NCI-H1105 (cell line): Measurements from ENCODE around the gene CDC42BPA.

Experiments used
- DNase-seq: peaks from one replicate; lab custom pipeline; 2025; lab: John Stamatoyannopoulos, UW

The CDC42BPA gene

DNA sequence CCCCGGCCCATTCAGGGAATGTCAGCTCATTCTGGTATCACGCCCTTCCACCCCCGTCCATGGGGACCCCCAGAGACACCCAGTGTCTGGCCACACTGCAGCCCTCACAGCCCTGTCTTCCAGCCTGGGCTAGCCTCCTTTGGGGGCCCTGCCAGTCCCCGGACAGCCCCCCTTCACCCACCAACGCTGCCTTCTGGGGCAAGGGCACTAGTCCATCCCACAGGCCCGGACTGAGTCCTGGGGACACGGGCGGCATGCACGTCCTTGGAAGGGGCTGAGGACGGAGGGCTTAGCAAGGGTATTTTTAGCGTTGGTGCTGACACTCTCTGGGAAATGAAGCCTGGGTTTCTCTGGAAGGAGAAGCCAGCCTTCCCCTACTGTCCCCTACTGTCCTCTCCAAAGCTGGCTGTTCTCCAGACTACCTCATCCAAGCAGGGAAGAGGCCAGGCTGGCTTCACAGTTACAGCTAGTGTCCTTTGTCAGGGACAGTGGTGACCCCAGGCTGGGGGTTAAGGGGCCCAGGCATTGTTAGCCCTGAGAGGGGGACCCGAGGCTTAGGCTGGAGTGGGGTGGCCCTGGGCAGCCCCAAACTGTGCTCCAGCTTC, 338.7 kb downstream of the CDC42BPA start:
- DNase-seq = no peak

- no peak for DNase-seq
Measured at GRCh38 chr1:226979115-226979516, 339.2 kb downstream of the CDC42BPA start.

- no peak for DNase-seq
Measured at GRCh38 chr1:226978432-226979114, 339.7 kb downstream of the CDC42BPA start.

DNA sequence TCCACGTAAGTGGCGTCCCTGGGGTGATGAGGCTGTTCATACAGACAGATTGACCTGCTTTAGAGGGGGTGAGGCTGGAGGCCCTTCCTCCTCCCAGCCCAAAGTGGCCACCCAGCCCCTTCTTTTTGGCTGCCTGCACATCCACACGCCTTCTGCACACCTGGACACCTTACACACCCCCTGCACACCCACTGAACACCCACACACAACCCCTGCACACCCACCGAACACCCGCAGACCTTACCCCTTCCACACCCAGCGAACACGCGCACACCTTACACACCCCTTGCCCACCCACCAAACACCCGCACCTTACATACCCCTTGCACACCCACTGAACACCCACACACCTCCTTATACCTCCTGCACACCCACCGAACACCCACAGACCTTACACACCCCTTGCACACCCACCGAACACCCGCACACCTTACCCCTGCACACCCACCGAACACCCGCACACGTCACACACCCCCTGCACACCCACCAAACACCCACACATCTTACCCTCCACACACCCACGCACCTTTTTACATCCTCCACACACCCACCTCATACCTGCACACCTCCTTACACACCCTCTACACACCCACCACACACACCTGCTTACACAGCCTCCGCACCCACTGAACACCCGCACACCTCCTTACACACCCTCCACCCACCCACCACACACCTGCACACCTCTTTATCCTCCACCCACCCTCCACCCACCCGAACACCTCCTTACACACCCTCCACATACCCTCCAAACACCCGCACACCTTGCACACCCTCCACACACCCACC, 340.5 kb downstream of the CDC42BPA start:
- DNase-seq = no peak

DNA sequence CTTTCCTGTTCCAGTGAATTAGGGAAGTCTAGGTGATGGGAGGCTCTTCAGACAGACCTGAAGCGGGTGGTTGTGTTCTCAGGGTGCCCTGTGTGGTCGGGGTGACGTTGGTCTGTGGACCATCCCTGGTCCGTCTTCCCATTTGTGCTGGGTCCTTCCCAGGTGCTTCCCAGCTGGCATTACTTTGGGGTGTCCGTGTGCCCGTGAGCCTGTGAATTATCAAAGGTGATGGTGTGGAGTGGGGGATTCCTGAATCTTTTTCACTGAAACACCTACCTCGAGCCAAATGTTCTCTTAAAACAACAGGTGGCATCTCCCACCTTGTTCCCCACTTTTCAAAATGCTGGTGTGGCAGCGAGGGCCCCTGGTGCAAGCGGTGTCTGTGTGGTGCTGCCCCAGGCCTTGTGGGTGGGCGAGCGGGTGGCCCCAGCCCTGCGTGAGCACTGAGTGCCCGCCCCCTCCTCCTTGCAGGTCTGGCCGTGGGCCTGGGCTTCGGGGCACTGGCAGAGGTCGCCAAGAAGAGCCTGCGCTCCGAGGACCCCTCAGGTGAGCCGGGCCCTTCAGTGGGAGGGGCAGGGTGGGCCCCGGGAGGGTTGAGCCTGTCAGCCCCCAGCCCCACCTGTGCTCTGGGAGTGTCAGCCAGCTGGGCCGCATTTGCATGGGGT, 341.2 kb downstream of the CDC42BPA start:
- DNase-seq = no peak

GRCh38 chr1:226976276-226976977, 341.9 kb downstream of the CDC42BPA start:
- DNase-seq = no peak

- peak; percentile 12 for DNase-seq
Measured at GRCh38 chr1:226975259-226976250, 342.7 kb downstream of the CDC42BPA start.

DNA sequence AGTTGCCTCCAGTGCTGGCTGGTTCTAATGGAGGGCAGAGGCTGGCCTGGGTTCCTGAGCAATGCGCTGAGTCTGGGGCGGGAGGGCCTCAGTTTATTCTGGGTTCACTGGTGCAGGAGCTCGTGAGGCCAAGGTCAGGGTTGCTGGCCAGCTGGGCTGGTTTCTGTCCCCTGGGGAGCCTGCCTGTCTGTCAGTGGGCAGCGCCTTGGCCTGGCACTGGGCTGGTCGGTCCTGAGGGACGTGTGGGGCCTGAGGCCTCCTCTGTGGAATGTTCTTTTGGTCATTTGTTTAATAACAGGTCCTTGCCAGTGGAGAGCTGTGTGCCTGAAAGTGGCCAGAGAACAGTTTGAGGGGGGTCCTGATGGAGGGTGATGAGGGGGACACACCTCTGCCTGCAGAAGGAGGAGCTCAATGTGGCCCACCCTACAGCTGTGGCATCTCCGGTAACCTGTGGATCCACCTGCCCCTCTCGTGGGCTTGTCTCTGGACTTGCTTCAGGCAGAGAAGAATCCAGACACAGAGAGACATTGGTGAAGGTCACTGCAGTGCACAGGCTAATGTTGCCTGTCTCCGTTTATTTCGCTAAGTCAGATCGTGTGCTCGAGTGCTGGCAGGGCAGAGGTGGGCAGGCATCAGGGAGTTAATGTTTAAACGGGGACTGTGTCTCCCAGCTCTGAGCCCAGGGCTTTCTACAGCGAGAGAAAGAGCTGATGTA, 343.6 kb downstream of the CDC42BPA start:
- no peak for DNase-seq

DNA sequence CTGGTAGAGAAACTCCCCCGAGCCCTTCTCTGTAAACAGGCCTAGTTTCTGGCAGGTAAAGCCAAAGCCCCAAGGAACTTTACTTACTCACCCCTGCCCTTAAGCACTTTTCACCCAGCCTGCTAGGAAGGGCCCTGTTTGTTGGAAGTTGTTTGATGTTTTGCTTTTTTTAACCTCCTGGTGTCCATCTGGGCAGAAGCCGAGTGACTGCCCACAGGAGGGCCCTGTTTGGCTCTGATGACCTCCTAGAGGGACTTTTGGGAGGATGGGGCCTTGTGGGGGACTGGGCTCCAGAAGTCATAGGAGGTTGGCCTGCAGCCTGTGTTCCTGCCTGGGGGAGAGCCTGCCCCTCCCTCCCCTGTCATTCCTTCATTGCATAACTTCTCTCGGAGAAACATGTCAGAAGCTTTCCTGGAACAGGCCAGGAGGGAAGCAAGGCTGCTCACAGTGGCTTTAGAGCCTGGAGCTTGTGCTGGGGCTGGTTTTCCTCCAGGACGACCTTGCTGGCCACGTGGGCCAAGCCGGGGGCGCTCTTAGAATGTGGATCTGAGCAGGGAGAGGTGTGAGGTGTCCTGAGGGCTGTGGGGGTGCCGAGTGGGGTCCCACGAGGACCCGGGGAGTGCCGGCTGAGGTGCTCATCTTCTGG, 344.3 kb downstream of the CDC42BPA start:
- DNase-seq = no peak

DNA sequence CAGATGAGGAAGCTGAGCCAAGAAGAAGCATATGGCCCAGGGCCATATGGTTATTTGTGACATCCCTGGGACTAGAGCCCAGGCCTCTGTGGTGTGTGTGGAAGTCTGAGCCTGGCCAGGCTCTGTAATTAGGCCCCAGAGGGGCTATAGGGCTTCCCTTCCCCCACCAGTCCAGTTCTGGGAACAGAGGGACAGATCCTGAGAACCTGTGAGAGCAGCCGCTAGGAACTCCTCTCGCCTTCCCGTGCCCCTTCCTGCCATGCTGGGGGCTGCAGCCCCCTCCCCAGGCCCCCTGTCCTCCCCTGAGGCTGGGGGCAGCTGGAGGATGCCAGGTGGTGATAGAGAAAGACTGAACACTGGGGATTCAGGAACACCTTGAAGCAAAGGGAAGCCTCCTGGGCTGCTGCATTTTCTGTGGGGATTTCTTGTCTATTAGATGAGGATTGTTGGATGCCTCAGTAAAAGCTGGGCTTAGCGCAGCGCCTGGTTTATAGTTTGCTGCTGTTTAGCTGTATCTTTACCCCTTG, 344.9 kb downstream of the CDC42BPA start:
- no peak for DNase-seq

GRCh38 chr1:226972931-226973330, 345.4 kb downstream of the CDC42BPA start:
- no peak for DNase-seq

GRCh38 chr1:226971765-226972164, 346.5 kb downstream of the CDC42BPA start:
- DNase-seq = no peak

- no peak for DNase-seq
Measured at GRCh38 chr1:226967665-226968064, 350.6 kb downstream of the CDC42BPA start.

DNA sequence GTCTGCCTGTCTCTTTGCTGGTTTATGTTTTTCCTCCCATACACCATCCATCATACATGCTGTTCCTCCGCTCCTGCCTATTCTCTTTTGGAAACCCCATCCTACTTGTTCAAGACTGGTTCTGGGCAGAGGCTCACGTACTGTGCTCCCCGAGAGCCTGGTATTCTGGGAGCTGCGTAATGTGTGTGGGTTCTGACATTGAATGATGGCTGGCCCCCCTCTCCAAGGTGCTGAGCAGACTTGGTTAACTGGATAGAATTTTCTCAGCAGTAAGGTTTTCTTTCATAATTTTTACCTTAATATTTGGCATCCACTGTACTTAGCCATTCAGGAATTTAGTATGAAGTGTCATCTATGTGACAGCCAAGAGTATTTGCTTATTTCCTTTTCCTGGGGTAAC, 351.6 kb downstream of the CDC42BPA start:
- no peak for DNase-seq

DNA sequence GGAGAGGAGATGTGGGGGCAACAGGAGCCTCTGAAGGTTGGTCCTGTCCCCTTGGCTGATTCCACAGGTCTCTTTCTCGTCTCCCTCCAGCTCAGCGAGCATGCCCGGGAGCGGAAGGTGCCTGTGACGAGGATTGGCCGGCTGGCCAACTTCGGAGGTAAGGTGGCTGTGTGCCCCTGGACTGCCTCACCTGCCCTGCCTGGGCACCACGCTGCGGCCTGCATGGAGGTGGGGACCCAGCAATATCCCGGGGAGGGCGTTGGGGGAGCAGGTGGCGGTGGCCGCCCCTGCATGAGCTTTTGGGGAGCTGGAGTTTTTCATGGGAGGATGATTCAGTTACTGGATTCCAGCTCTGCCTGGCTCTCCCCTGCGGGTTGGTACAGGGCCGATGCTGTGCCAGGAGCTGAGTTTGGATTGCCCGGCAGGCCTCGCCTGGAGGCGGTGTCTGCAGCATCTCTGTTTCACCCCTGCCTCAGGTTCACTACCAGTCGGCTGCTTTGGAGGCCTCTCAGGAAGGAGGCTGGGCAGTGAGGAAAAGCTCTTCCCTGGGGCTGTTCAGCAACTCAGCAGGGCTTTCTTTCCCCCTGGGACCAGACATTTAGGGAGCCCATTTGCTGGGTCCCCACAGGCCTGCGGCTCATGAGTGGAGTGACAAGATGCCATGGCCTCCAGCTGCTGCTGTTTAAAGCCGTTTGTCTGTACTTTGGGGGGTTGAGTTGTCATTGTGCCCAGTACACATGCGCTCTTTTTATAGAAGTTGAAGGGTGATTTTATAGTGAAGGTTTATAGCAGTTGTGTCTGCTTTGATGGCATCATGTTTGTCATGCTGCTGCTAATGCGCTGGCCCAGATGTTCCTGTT, 352.5 kb downstream of the CDC42BPA start:
- DNase-seq = no peak

DNA sequence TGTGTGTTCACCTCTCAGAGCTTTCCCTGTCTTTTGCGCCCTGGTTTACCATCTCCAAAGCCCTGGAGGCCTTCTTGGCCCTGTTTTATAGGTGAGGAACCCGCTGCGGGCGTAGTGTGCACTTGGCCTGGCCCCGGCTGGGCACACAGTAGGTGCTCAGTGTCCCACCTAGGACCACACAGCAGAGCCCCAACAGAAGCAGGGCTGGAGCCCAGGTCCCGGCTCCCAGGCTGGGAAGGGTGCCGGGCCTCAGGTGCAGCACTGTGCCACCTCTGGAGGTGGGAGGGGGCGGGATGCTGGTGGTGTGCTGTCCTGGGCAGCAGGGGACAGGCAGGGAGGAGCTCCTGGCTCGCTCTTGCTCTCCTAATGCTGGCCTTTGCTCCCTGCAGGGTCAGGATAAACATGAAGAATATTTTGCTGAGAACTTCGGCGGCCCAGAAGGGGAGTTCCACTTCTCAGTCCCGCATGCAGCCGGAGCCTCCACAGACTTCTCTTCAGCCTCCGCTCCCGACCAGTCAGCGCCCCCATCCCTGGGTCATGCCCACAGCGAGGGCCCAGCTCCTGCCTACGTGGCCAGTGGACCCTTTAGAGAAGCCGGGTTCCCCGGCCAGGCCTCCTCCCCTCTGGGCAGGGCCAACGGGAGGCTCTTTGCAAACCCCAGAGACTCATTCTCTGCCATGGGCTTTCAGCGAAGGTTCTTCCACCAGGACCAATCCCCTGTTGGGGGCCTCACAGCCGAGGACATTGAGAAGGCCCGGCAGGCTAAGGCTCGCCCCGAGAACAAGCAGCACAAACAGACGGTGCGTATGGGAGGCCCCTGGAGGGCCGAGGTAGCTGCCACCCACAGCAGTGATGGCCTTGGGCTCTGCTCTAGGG, 353.4 kb downstream of the CDC42BPA start:
- DNase-seq = no peak

GRCh38 chr1:226964068-226964425, 354.2 kb downstream of the CDC42BPA start:
- DNase-seq = no peak
